ENCODE data around the gene MRPL48.
"Not testable (repeated sequence)": the region's sequence is repeated elsewhere in the genome, so short reads cannot be mapped to it uniquely, and the experiment has no call there.

Gene MRPL48

DNA sequence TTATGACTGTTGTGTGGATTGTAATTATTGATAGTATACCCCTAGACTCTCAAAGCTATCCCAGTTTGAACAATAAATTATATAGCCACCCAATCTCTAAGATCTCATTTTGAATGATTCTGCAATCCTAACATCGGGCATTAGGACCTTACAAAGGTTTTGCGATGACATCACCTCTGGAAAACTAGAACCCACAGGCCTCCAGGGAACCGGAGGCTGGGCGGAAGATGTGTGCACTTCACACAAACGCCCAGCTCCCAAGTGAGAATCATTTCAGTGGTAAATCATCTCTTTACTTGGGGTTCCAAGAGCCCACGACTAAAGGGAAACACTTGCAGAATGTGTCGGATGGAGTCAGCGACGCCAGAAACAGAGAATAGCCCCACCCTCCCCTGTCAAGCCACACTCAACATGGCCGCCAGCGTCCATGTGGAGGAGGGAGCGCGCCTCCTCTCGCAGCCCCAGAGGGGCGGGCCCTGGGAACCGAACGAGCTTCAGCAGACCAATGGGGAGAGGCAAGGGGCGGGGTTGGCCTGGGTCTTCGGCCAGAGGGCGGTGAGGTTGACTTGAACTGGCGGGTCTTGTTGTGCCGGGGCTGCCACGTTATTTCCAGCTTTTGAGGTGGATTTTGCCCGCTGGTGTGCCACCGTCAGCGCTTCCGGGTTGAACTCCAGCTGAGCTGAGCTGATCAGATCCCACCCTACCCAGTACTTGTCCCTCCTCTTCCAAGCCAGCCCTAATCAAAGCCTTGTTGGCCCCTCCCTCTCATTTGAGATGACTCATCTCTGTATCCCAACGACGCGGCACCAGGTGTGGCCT is 8.4 kb upstream of the MRPL48 start:
- peak; percentile 98 to 99 for DNase-seq

DNA sequence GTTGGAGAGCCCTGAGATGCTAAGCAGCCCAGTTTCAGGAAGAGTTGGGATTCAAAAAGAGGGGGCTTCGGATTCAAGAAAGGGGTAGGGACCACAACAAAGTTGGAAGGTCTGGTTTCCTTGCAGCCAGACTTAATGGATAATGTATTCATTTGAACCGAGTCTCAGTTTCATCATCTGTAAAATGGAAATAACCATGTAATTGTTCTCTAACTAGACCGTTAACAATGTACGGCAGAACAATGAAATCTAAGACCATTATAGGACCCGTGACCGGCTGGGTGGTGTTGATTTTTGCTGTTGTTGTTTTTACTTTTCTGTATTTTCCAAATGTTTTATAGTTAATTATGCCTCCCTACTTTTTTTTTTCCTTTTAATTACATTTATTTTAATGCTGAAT is 6.4 kb upstream of the MRPL48 start:
- DNase-seq, result no peak

DNA sequence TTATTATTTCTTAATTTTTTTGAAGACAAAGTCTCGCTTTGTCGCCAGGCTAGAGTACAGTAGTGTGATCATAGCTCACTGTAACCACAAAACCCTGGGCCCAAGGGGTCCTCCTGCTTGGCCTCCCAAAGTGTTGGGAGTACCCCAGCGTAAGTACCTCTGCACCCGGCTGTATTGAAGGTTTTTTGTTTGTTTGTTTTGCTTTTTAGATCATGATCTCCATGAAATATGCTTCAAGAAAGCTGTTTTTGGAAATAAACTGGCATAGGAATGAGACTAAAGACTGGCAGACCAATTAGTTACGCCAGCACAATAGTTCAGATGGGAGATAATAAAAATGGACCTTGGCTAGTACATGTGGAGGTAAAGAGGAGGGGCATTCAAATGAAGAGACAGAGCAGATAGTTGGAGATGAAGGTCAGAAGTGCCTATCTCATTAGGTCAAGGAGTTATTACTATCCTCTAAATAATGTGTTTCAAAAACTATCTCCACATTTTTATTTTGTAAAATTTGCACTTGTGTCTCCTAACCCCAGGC is 4.1 kb upstream of the MRPL48 start:
- no peak for DNase-seq

DNA sequence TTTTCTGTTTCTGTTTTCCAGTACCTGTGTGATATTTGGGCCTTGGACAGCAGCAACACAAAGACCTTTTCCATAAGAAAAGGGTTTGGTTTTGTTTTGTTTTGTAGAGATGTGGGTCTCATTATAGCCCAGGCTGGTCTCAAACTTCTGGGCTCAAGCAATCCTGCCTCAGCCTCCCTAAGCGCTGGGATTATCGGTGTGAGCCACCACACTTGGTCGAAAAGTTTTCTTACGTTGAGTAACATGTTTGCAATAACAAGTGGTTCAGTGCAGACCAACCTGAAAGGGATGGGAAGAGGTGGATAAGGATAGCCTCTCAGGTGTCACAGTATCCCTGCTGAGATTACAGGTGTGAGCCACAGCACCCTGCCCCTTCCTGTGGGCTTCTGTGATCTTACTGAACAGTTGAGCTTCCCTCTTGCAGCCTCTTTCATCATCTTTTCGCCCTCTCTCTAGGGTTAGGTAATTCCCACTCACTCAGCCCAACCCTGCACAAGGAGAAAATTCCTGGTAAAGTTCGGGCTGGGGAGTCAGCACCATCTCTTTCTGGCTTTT is 3.5 kb upstream of the MRPL48 start:
- no peak for DNase-seq

DNA sequence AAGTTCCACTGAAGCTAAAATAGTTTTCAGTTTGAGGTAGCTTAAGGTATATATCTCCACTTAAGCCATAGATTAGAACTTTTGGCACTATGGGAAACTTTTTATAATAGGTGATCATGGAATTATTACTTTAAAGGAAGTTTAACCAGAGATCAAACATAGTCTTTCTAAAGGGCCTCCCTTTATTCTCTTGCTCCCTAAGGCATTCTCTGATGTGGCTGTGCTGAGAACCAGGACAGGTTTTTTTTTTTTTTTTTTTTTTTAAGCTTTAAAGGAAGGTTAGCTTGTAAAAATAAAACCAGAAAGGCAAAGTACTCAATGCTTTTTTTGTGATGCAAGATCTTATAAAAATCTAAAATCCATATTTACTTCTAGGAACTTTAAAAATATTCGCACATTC is 2.9 kb upstream of the MRPL48 start:
- no peak for DNase-seq

DNA sequence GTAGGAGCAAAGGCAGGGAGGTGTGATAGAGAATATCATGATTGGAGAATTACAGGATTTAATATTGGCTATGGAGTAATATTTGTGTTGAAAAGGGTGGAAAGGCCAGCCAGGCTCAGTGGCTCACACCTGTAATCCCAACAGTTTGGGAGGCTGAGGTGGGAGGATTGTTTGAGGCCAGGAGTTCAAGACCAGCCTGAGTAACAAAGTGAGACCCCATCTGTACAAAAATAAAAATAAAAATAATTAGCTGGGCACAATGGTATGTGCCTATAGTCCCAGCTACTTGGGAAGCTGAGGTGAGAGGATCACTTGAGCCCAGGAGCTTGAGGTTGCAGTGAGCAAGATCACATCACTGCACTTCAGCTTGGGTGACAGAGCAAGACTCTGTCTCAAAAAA is 2.2 kb upstream of the MRPL48 start:
- DNase-seq, result not testable (repeated sequence)

DNA sequence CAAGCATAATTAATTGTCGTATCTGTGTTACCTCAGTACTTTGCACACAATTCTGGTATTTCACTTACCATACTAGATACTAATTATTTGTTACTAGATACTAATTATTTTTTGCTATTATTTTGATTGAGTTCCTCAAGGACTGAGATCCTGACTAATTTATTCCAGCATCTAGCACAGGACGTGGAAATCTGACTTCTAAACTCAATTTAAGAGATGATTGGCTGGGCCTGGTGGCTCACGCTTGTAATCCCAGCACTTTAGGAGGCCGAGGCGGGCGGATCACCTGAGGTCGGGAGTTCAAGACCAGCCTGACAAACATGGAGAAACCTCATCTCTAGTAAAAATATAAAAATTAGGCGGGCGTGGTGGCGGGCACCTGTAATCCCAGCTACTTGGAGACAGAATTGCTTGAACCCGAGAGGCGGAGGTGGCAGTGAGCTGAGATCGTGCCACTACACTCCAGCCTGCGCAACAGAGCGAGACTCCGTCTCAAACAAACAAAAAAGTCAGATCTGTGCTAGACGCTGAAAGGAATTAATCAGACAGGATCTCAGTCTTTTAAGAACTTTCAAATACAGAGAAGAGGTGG is 527 bp upstream of the MRPL48 start:
- no peak for DNase-seq

DNA sequence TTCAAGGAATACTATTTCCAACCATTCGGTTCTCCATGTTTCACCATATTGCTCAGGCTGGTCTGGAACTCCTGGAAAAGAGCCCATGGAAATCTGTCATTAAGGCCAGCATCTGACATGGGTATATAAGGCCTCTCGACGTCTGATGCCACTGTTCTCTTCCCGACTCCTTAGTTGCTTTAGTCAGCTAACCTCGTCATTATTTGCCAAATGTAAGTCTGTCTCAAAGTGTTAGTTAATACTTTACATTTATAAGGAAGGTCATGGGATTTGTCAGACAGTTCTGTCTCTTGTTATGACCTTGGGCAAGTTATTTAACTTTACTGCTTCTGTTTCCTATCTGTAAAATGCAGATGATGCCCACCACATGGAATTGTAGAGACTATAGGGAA is 1.6 kb downstream of the MRPL48 start:
- DNase-seq, result no peak

DNA sequence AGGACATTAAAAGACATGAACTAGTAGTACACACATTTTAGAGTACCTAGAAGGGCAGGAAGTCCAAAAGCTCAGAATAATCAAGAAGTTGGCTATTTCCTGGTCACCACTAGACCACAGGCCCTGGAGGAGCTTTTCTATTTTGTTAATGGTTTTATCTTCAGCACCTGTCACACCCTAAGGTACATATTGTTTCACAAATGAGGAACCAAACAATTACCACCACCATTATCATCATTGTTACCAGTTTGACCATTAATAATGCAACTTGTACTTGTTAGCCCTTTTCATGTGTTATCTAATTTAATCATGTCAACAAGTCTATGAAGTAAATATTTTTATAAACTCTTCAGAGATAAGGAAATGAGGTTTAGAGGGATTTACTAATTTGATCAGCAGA is 4.9 kb downstream of the MRPL48 start:
- no peak for DNase-seq

DNA sequence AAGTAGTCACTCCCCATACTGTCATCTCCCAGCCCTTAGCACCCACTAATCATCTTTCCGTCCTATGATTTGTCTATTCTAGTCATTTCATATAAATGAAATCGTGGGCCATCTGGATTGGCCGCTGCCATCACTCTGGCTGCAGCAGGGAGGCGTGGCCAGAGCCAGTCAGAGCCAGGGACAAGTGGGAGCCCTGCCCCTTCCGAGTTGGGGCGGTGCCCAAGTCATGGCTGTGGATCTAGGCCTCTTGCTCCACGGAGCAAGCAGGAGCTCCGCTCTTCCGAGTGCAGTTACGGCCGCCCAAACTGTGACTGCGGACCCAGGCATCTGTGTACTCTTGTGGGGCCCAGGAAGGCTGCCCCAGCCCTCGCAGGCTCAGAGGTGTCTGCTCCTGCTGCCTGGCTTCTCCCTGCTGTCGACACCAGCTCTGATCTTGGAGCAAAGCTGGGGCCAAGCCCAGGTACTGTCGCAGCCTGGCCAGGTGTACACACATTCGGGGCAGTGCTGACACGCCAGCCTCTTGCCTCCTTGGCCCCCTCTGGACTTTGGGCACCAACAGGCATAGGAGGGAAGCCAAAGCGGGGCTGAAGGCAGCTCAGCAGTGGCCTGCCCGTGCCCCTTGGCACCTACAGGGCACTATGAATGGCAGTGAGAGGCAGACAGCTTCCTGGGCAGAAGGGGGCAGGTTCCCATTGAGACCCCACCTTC is 8.4 kb downstream of the MRPL48 start:
- DNase-seq, result no peak

DNA sequence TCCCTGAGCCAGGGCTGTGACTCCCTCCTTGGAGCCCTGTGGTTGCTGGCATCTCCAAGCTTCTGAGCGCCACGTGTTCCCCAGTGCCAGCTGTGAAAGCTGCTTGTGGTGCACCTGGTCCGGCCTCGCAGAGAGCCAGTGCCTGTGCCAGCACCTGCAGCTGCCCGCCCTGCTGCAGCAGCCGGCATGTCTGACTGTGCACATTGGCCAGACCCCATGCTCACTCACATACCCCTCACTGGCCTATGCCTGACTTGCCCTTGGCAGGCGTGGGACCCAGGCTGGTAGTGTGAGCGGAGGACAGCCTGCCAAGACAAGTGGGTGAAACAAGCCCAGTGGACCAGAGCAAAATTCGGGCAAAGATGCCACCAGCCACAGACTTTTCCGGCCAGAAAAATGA is 9.8 kb downstream of the MRPL48 start:
- DNase-seq, result no peak

DNA sequence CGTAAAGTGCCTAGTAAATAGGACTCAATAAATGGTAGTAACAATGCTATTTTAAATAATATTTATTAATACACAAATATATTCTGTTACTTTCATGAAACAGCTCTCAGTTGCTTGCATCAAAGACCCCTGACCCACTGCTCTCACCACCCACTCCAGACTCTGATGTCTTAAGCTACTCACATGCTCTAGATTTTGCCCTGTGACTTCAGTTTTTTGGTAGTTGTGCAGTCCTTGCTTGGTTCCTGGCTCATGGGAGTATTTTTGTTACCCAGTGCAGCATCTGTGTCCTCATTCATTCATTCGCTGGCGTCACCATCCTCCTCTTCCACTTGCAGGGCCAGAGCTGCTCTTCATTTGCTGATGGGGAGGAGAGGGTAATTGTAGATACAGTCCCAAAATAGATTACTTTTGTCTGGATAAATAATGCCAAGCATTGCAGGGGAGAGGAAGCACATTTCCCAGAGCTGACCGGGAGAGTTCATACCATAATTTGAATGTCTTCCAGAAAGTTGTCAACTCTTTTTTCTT is 12.7 kb downstream of the MRPL48 start:
- no peak for DNase-seq

DNA sequence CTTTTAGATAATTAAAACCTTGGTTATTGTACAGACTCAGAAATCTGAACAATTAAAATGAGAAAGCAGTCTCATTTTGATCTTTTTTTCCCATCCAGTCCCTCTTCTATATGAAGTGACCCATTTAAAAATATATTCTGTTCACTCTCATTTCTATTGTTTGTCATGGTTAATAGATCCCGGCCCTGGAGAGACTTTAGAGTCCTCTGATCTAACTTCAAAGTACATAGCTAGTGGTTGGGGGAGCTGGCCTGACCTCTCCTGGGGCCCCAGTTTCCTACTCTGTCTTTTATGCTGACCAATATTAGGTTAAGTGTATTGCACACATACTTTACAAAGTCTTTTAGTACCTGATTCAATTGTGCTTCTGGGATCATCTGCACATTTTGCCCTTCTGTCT is 13.5 kb downstream of the MRPL48 start:
- DNase-seq, result no peak

DNA sequence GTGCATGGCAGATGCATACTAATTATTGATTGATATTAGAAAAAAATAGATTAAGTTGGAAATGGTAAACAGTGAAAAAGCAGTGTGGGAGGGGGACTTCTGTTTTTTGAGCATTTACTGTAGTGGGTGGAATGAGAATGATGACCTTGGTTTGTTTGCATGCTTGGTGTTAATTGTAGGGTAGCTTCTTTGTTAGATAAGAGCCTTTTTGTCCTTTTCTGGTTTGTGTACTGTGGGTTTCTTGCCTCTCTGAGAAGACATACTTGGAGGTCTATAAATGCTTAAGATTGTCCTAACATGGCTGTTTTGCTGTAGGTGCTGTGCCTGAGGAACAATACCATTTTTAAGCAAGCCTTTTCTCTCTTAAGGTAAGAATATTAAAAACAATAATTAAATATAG is 17.0 kb downstream of the MRPL48 start:
- no peak for DNase-seq

DNA sequence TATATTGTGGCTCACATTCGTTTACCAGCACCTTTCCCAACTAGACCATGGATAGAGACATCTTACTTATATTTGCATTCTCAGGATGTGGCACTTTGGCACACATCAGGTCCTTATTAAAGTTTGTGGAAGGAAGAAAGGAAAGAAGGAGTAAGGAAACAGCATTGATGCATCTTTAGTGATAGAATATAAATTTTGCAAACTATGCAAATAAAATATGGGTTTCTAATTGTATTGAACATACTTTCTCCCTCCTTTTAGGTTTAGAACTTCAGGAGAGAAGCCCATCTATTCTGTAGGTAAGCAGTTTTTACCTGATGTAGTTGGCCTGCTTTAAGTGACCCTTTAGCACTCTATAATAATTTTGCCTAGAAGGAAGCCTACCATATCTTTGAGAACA is 20.4 kb downstream of the MRPL48 start:
- no peak for DNase-seq

DNA sequence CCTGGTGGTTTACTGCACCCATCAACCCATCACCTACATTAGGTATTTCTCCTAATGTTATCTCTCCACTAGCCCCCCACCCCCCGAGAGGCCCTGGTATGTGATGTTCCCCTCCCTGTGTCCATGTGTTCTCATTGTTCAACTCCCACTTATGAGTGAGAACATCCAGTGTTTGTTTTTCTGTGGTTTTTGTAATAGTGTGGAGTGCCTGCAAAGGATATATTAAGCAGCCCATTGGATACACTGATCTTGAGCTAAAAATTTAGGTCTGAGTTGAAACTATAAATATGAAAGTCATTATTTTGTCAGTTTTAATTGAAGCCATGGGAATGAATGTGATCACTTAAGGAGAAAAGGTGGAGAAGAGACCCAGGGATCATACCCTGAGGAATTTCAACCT is 23.0 kb downstream of the MRPL48 start:
- DNase-seq, result no peak

DNA sequence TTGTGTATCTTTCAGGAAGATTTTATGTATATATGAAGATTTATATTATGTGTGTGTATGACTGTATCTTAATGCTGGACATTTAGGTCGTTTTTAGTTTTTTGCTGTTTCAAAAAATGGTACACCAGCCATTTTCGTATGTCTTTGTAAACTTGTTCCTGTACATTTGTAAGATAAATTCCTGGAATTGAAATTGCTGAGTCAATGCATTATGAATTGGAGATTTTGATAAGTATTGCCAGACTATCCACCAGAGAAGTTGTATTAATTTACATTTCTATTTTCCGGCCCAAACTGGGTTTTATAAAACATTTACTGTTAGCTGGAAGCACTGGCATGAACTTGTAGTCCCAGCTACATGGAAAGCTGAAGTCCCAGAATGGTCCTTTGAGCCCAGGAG is 24.6 kb downstream of the MRPL48 start:
- DNase-seq, result no peak

DNA sequence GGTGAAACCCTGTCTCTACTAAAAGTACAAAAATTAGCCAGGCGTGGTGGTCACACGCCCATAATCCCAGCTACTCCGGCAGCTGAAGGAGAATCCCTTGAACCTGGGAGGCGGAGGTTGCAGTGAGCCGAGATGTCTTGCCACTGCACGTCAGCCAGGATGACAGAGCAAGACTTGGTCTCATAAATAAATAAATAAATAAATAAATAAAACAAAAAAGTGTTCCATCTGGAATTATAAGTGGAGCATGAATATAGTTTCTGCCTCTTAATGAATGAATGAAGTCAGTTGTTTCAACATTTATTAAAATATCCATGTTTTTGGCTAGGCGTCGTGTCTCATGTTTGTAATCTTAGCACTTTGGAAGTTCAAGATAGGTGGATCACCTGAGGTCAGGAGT is 27.1 kb downstream of the MRPL48 start:
- DNase-seq, result no peak

DNA sequence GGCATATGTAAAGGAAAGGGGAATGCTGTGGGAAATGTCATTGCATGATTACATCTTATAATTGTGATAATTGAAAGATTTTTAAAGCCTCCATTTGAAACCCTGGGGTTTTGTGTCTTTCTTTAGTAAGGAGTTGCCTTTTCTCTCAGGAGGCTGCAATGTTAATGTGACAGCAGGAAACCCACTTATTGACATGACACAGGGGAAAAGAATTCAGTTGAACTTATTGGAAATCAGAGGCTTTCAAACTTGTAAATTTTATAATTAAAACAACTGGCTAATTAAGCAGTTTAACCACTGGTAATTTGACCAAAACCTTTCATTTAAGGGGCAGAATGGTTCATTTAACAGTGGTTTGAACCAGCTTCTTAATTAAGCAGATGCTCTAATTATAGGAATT is 31.2 kb downstream of the MRPL48 start:
- DNase-seq, result peak in 1 of 2 experiments; percentile 31

DNA sequence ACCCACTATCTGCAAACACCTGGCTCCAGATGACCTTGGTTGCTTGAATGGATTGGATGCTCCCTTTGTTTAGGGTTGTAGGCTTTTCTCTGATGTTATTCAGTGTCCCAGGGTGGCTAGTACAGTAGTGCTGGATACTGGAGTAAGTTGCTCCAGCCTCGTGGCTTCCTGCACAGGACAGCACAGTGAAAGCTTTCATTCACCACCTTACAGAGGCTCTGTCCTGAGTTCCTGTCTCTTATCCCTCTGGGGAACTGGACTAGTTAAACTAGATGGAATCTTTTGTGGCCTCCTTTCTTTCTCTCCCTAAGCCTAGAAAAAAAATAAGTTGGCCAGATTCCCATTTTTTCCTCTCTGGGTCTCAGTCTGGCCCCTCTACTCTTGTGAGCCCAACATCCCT is 42.6 kb downstream of the MRPL48 start:
- DNase-seq, result no peak

DNA sequence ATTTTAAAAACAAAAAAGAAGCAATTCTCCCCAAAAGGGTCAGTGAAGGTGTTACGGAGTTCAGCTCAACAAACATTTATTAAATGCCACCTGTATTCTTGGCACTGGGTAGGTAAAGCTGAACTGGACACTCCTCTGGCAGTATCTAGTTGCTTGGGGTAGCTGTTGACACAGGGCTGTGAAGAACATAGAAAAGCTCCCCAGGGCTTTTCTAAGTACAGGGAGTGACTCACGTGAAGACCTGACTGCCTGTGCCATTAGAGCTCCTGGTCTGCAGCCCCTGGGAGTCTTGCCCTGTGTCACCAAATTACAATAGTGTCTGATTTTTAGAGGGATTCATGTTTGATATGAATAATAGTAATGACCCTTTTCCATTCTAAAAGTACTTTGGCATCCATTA is 45.4 kb downstream of the MRPL48 start:
- no peak for DNase-seq

DNA sequence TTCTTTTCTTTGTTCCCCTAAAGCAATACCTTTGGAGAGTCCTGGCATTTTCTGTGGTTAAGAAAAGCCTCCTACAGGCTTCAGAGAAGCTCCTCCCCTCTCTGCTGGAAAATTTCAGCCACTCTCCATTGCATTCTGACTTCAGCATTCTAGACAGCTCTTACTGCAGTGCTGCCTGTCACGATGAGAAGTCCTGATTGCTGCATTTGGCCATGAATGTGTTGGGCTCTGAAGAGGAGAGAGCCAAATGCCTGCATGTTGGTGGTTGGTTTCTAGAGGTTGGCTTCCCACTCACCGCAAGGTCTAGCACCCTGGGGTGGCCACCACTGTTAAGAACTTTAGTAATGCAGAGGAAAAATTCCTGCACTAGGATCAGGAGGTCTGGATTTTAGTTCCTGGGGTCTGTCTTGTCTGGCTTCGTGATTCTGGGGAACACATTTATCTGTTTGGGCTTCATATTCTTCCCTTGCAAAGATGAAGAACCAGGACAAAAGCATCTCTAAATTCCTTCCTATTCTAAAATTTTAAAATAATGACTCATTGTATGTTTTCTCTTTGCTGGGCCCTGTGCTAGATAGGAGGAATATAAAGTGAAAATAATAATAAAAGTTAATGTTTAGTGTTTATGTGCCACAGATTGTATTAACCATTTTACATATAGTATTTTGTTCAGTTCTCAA is 50.9 kb downstream of the MRPL48 start:
- no peak for DNase-seq

DNA sequence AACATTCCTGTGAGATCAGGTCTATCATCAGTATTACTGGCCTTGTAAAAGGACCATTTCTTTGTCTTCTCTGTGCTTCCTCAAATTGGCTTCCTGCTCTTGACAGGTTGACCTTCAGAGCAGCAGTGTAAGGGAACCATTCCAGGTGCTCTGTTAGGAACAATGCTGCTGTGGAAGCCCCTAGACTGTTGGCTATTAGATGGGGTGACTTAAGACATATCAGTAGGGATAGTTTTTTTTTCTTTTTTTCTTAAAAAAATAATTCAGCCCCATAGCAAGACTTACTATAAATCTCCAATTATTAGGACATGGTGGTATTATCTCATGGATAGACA is 51.4 kb downstream of the MRPL48 start:
- no peak for DNase-seq

All from SW 1271 (cell line).